H1 (cell line): Measurements from ENCODE around the gene MACROD1.

ENCODE experiments used
- CEBPB ChIP-seq: IDR thresholded peaks from 2 replicates; pipeline ENCODE4 v1.6.1; 2012; ENCODE audit warnings: low read depth, low read length
- EGR1 ChIP-seq: IDR thresholded peaks from 2 replicates; pipeline ENCODE4 v1.6.1; 2011; ENCODE audit warnings: low read depth, low read length, borderline replicate concordance
- JUND ChIP-seq: IDR thresholded peaks from 2 replicates; pipeline ENCODE4 v1.6.1; 2011; ENCODE audit warnings: mild to moderate bottlenecking, improper control_type of control experiment, low read length
- KDM5A ChIP-seq: fragments of 200-600 bp; IDR thresholded peaks from 2 replicates; pipeline ENCODE4 v1.7.1; 2012; ENCODE audit warnings: mild to moderate bottlenecking, low read length, inconsistent platforms, mixed read lengths
- MAX ChIP-seq: IDR thresholded peaks from 2 replicates; pipeline ENCODE4 v1.6.1; 2012; ENCODE audit warnings: inconsistent platforms
- PHF8 ChIP-seq: fragments of 200-600 bp; sonication (generic); conservative IDR thresholded peaks from 2 replicates; pipeline ENCODE4 v1.7.1; 2012; ENCODE audit warnings: low read depth, mild to moderate bottlenecking, inconsistent platforms, low read length, moderate library complexity
- POLR2A ChIP-seq, 2 experiments: IDR thresholded peaks; 1 replicate in 1 of 2; 2 replicates in 1 of 2; pipeline ENCODE4 v1.6.1; 2011; ENCODE audit warnings: low read depth in 2 of 2, low read length in 2 of 2, mild to moderate bottlenecking in 2 of 2; ENCODE audit errors: control extremely low read depth in 1 of 2
- POLR2AphosphoS5 ChIP-seq: IDR thresholded peaks from 2 replicates; pipeline ENCODE4 v1.6.1; 2011; ENCODE audit warnings: low read depth, low read length
- SIN3A ChIP-seq, 2 experiments: IDR thresholded peaks in 1 of 2; conservative IDR thresholded peaks in 1 of 2; 2 replicates each; pipeline ENCODE4 v1.6.1; 2011 to 2012; ENCODE audit warnings: low read length in 2 of 2, improper control_type of control experiment in 1 of 2, low read depth in 1 of 2, mild to moderate bottlenecking in 1 of 2
- SUZ12 ChIP-seq: fragments of 200-600 bp; sonication (generic); IDR thresholded peaks from 2 replicates; pipeline ENCODE4 v1.6.1; 2012; ENCODE audit warnings: mild to moderate bottlenecking, inconsistent platforms, low read length, moderate library complexity, mixed read lengths
- TCF12 ChIP-seq: IDR thresholded peaks from 2 replicates; pipeline ENCODE4 v1.6.1; 2011; ENCODE audit warnings: low read depth, mild to moderate bottlenecking, low read length
- TF ChIP-seq, protein P1 (sequence below), 3 experiments: IDR thresholded peaks; 1 replicate in 2 of 3; 2 replicates in 1 of 3; pipeline versions ENCODE4 v1.5.1 to v1.6.1; 2011; ENCODE audit warnings: low read length in 3 of 3, mild to moderate bottlenecking in 3 of 3, inconsistent platforms in 2 of 3, low read depth in 1 of 3, moderate library complexity in 1 of 3; ENCODE audit not compliant: insufficient read depth in 1 of 3; ENCODE audit errors: control extremely low read depth in 1 of 3

- TF ChIP-seq PHF8, result no peak
- TF ChIP-seq CEBPB, result no peak
- TF ChIP-seq, protein P1, sequence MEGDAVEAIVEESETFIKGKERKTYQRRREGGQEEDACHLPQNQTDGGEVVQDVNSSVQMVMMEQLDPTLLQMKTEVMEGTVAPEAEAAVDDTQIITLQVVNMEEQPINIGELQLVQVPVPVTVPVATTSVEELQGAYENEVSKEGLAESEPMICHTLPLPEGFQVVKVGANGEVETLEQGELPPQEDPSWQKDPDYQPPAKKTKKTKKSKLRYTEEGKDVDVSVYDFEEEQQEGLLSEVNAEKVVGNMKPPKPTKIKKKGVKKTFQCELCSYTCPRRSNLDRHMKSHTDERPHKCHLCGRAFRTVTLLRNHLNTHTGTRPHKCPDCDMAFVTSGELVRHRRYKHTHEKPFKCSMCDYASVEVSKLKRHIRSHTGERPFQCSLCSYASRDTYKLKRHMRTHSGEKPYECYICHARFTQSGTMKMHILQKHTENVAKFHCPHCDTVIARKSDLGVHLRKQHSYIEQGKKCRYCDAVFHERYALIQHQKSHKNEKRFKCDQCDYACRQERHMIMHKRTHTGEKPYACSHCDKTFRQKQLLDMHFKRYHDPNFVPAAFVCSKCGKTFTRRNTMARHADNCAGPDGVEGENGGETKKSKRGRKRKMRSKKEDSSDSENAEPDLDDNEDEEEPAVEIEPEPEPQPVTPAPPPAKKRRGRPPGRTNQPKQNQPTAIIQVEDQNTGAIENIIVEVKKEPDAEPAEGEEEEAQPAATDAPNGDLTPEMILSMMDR (IDR thresholded peaks at IDR 0.05; ENCODE audit: control extremely low read depth in 1 of 3, insufficient read depth in 1 of 3, low read depth in 1 of 3, low read length in 3 of 3), result peak in 1 of 3 experiments; percentile 19; a peak in 1 of 4 replicates
- no peak for TF ChIP-seq KDM5A
- no peak for TF ChIP-seq MAX
- no peak for TF ChIP-seq SIN3A (conservative IDR thresholded peaks at IDR 0.05 in 1 of 2, IDR thresholded peaks at IDR 0.05 in 1 of 2; ENCODE audit: low read depth in 1 of 2, low read length in 2 of 2)
- TF ChIP-seq JUND, result no peak
- no peak for TF ChIP-seq POLR2A (IDR thresholded peaks at IDR 0.05; ENCODE audit: control extremely low read depth in 1 of 2, low read depth in 2 of 2, low read length in 2 of 2)
- TF ChIP-seq SUZ12, result no peak
- no peak for TF ChIP-seq TCF12
- no peak for TF ChIP-seq POLR2AphosphoS5
- TF ChIP-seq EGR1, result no peak
Observed at GRCh38 chr11:64117763-64118459, 48.0 kb downstream of the MACROD1 start.
